H1 (cell line): Measurements from ENCODE around the gene USP49. TPM values are rescaled to one million over a fixed set of nuclear protein-coding genes. Genes with fewer than 3 reads are reported as not detected.

Experiments
- BACH1 ChIP-seq: IDR thresholded peaks from 2 replicates; pipeline ENCODE4 v1.6.1; 2012; ENCODE audit warnings: low read length, improper control_type of control experiment
- CEBPB ChIP-seq: IDR thresholded peaks from 2 replicates; pipeline ENCODE4 v1.6.1; 2012; ENCODE audit warnings: low read depth, low read length
- FOSL1 ChIP-seq: IDR thresholded peaks from 2 replicates; pipeline ENCODE4 v1.6.1; 2011; ENCODE audit warnings: mild to moderate bottlenecking, low read depth, low read length, moderate library complexity; ENCODE audit not compliant: insufficient read depth
- GABPA ChIP-seq: IDR thresholded peaks from 2 replicates; pipeline ENCODE4 v1.6.1; 2011; ENCODE audit warnings: mild to moderate bottlenecking, low read length, moderate library complexity, borderline replicate concordance; ENCODE audit not compliant: insufficient read depth
- KDM4A ChIP-seq: IDR thresholded peaks from one replicate; pipeline ENCODE4 v1.7.1; 2012; ENCODE audit warnings: low read depth, mild to moderate bottlenecking, moderate library complexity, low read length, inconsistent platforms; ENCODE audit not compliant: severe bottlenecking
- RAD21 ChIP-seq, 2 experiments: IDR thresholded peaks in 1 of 2; conservative IDR thresholded peaks in 1 of 2; 2 replicates each; pipeline ENCODE4 v1.6.1; 2011; ENCODE audit warnings: low read depth in 2 of 2, low read length in 2 of 2, improper control_type of control experiment in 1 of 2, inconsistent platforms in 1 of 2, mild to moderate bottlenecking in 1 of 2, moderate library complexity in 1 of 2
- RBBP5 ChIP-seq: IDR thresholded peaks from 2 replicates; pipeline ENCODE4 v1.7.1; 2012; ENCODE audit warnings: low read depth, mild to moderate bottlenecking, inconsistent platforms, low read length, moderate library complexity, borderline replicate concordance
- SAP30 ChIP-seq: fragments of 300-600 bp; sonication (generic); IDR thresholded peaks from 2 replicates; pipeline ENCODE4 v1.7.1; 2012; ENCODE audit warnings: low read length, moderate library complexity, mild to moderate bottlenecking, inconsistent platforms; ENCODE audit not compliant: insufficient read depth, insufficient replicate concordance
- SIRT6 ChIP-seq: IDR thresholded peaks from one replicate; pipeline ENCODE4 v1.7.1; 2012; ENCODE audit warnings: low read length, inconsistent platforms
- SIX5 ChIP-seq: IDR thresholded peaks from 2 replicates; pipeline ENCODE4 v1.6.1; 2011; ENCODE audit warnings: mild to moderate bottlenecking, low read depth, low read length
- YY1 ChIP-seq: IDR thresholded peaks from 2 replicates; pipeline ENCODE4 v1.6.1; 2011; ENCODE audit warnings: low read depth, mild to moderate bottlenecking, low read length
- ZNF274 ChIP-seq: IDR thresholded peaks from 2 replicates; pipeline ENCODE4 v1.7.0; 2012; ENCODE audit warnings: low read length, borderline replicate concordance; ENCODE audit errors: extremely low read depth
- polyA plus RNA-seq, 7 experiments: library from polyadenylated mRNA; depleted of rRNA in 3 of 7; stranded (reverse) in 5 of 7; unstranded in 2 of 7; fragments of >200 nt in 5 of 7; fragments of 200-250 nt in 2 of 7; gene quantifications; 1 replicate in 5 of 7; 2 replicates in 1 of 7; 4 replicates in 1 of 7; pipeline versions ENCODE4 v1.2.1 to v1.2.3, GENCODE V29; 2011 to 2013; ENCODE audit warnings: missing spikeins in 2 of 7, mixed read lengths in 2 of 7
- total RNA-seq: library from RNA; stranded (reverse); fragmentation: NEBNext Ultra II Directional; extraction: Animal tissue kit (Norgen Biotek cat#: 25700); gene quantifications from 2 replicates; pipeline ENCODE4 v1.2.1, GENCODE V29; 2021
- TF ChIP-seq, protein P1 (sequence below): IDR thresholded peaks from 2 replicates; pipeline ENCODE4 v1.6.1; 2012; ENCODE audit warnings: inconsistent platforms

USP49 gene
- total and polyA plus RNA-seq, 2 of the 8 experiments (the other 6 are each of a cell fraction or from before 2014, with no cell fraction given) = 6.9 to 24.4 TPM

DNA sequence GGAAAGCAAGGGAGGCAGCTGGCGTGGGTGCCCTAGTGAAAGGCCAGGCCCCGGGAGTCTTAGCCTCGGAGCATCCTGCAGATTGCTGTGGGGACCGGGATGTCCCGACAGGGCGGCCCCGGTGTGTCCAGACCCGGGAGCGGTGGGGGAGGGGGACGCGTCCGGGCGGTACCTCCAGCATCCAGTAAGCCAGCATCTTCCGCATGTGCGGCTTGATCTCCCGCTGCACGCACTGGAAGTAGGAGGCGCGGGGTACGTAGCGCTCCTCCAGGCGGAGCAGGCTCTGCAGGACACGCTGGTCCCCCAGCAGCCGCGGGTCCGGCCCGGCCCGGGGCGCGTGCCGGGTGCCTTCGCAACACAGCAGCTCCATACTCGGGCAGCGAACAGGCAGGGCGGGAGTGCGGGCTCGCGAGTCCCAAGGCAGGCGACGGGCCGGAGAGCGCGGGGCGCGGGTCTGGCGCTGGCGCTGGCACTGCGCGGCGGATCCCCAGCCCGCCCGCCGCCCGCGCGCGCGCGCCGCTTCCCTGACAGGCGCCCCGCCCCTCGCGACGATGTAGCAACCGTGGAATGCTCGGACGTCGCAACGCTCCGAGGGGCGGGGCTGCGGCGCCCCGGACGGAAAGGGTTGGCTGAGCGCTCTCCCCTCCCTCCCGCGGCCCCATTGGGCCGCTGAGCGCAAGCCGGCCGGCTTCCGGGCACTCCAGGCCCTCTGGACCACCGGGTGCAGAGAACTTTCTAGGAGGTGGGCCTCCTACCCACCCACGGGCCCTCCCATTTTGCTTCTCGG lies 46.3 kb upstream of the USP49 start, which contains the start of gene CCND3 (continued):
- no peak for TF ChIP-seq FOSL1
- TF ChIP-seq BACH1 = no peak
- TF ChIP-seq YY1 = no peak
- peak; percentile 1; the same call in 1 of the 2 replicates for TF ChIP-seq CEBPB
- TF ChIP-seq RBBP5 = peak; percentile 74; the same call in 1 of the 2 replicates
- TF ChIP-seq SAP30 = no peak
- TF ChIP-seq, protein P1, sequence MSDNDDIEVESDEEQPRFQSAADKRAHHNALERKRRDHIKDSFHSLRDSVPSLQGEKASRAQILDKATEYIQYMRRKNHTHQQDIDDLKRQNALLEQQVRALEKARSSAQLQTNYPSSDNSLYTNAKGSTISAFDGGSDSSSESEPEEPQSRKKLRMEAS = peak; percentile 79
- peak; percentile 74 for TF ChIP-seq KDM4A
- 0 out of 4 replicates have a peak, but pooled peaks of 1 of the 2 experiments have one; percentile 6 for TF ChIP-seq RAD21 (IDR thresholded peaks at IDR 0.05 in 1 of 2, conservative IDR thresholded peaks at IDR 0.05 in 1 of 2; ENCODE audit: low read depth in 2 of 2, low read length in 2 of 2)
- no peak for TF ChIP-seq SIX5
- TF ChIP-seq ZNF274 = no peak
- peak; percentile 63 for TF ChIP-seq GABPA
- no peak for TF ChIP-seq SIRT6
